Neural cell (in vitro differentiated cells): Measurements from ENCODE around the gene CDC42EP2. TPM values are rescaled to one million over a fixed set of nuclear protein-coding genes. Genes with fewer than 3 reads are reported as not detected.

Experiments
- H2AFZ ChIP-seq: fragments of 200-600, 300-800 bp; sonication (generic), shearing (Covaris generic); 2 replicates; pipeline ENCODE4 v1.6.0; 2014; ENCODE audit warnings: low read depth, mild to moderate bottlenecking, antibody characterized with exemption, low read length, moderate library complexity
- H3F3A ChIP-seq: fragments of 200-600 bp; shearing (Covaris generic); 2 replicates; pipeline ENCODE4 v1.6.1; 2016; ENCODE audit warnings: mild to moderate bottlenecking, moderate library complexity, mixed read lengths, antibody characterized with exemption, low read length; ENCODE audit not compliant: insufficient read depth, poor library complexity, severe bottlenecking
- H3K27ac ChIP-seq: fragments of 200-600, 300-800 bp; sonication (generic), shearing (Covaris generic); 2 replicates; pipeline ENCODE4 v1.5.1; 2014; ENCODE audit warnings: mild to moderate bottlenecking, low read length, moderate library complexity
- H3K27me3 ChIP-seq: fragments of 300-800, 200-600 bp; sonication (generic), shearing (Covaris generic); 2 replicates; pipeline ENCODE4 v1.6.0; 2014; ENCODE audit warnings: mild to moderate bottlenecking, low read depth, low read length, moderate library complexity; ENCODE audit not compliant: insufficient read depth
- H3K36me3 ChIP-seq: fragments of 300-800, 200-600 bp; sonication (generic), shearing (Covaris generic); 2 replicates; pipeline ENCODE4 v1.5.1; 2014; ENCODE audit warnings: mild to moderate bottlenecking, antibody characterized with exemption, low read length, moderate library complexity; ENCODE audit not compliant: insufficient read depth
- H3K4me2 ChIP-seq: fragments of 300-800, 200-600 bp; sonication (generic), shearing (Covaris generic); 2 replicates; pipeline ENCODE4 v1.6.0; 2014; ENCODE audit warnings: mild to moderate bottlenecking, low read length
- H3K4me3 ChIP-seq: fragments of 300-800, 200-600 bp; sonication (generic), shearing (Covaris generic); 2 replicates; pipeline ENCODE4 v1.5.1; 2014; ENCODE audit warnings: mild to moderate bottlenecking, low read length, moderate library complexity
- H3K79me2 ChIP-seq: fragments of 200-600 bp; shearing (Covaris generic); replicated peaks from 2 replicates; pipeline ENCODE4 v1.6.0; 2014; ENCODE audit warnings: mild to moderate bottlenecking, low read length, moderate library complexity; ENCODE audit not compliant: insufficient read depth
- H3K9ac ChIP-seq: fragments of 300-800, 200-600 bp; sonication (generic), shearing (Covaris generic); 2 replicates; pipeline ENCODE4 v1.6.1; 2016; ENCODE audit warnings: mild to moderate bottlenecking, low read length, mixed read lengths
- H3K9me2 ChIP-seq: fragments of 200-600 bp; shearing (Covaris generic); 2 replicates; pipeline ENCODE4 v1.6.1; 2016; ENCODE audit warnings: mild to moderate bottlenecking, low read length, mixed read lengths; ENCODE audit not compliant: insufficient read depth
- H3K9me3 ChIP-seq: fragments of 200-600, 300-800 bp; sonication (generic), shearing (Covaris generic); 2 replicates; pipeline ENCODE4 v1.6.1; 2016; ENCODE audit warnings: mild to moderate bottlenecking, mixed run types, low read length, moderate library complexity, mixed read lengths
- H4K20me1 ChIP-seq: fragments of 200-600 bp; shearing (Covaris generic); 2 replicates; pipeline ENCODE4 v1.6.1; 2016; ENCODE audit warnings: mild to moderate bottlenecking, mixed run types; ENCODE audit not compliant: insufficient read depth
- CTCF ChIP-seq: fragments of 450-650 bp; IDR thresholded peaks from 2 replicates; pipeline ENCODE4 v1.5.1; 2014; ENCODE audit warnings: antibody characterized with exemption, mild to moderate bottlenecking, moderate library complexity; ENCODE audit not compliant: poor library complexity, severe bottlenecking
- EP300 ChIP-seq: fragments of 450-650 bp; conservative IDR thresholded peaks from 2 replicates; pipeline ENCODE4 v1.6.1; 2014; ENCODE audit warnings: antibody characterized with exemption, mild to moderate bottlenecking, moderate library complexity; ENCODE audit not compliant: poor library complexity, severe bottlenecking
- EZH2 ChIP-seq: fragments of 200-600, 300-800 bp; shearing (Covaris generic), sonication (generic); IDR thresholded peaks from 2 replicates; pipeline ENCODE4 v1.6.1; 2014; ENCODE audit warnings: antibody characterized with exemption, low read length, borderline replicate concordance, mild to moderate bottlenecking; ENCODE audit not compliant: insufficient read depth, poor library complexity, severe bottlenecking
- MXI1 ChIP-seq: fragments of 450-650 bp; conservative IDR thresholded peaks from 2 replicates; pipeline ENCODE4 v1.6.1; 2014; ENCODE audit warnings: antibody characterized with exemption, mild to moderate bottlenecking; ENCODE audit not compliant: poor library complexity, severe bottlenecking
- POLR2AphosphoS5 ChIP-seq: IDR thresholded peaks from 2 replicates; pipeline ENCODE4 v1.6.1; 2012
- RAD21 ChIP-seq: fragments of 450-650 bp; conservative IDR thresholded peaks from 2 replicates; pipeline ENCODE4 v1.6.1; 2014; ENCODE audit warnings: antibody characterized with exemption, mild to moderate bottlenecking, moderate library complexity
- REST ChIP-seq: IDR thresholded peaks from 2 replicates; pipeline ENCODE4 v1.6.1; 2012; ENCODE audit warnings: borderline replicate concordance
- SMC3 ChIP-seq: fragments of 450-650 bp; conservative IDR thresholded peaks from 2 replicates; pipeline ENCODE4 v1.6.1; 2014; ENCODE audit warnings: antibody characterized with exemption, mild to moderate bottlenecking, moderate library complexity; ENCODE audit not compliant: poor library complexity
- TAF1 ChIP-seq: IDR thresholded peaks from 2 replicates; pipeline ENCODE4 v1.6.1; 2012; ENCODE audit warnings: low read depth
- polyA plus RNA-seq: library from polyadenylated mRNA; depleted of rRNA; stranded (reverse); fragments of >200 nt; gene quantifications from 2 replicates; pipeline ENCODE4 v1.2.3, GENCODE V29; 2014

The CDC42EP2 gene
- polyA plus RNA-seq, 1 donor from 2014 or later: 1.3 TPM

GRCh38 chr11:65303555-65303954, 11.1 kb upstream of the CDC42EP2 start:
- Histone ChIP-seq H3K27me3 (no peaks in the 10 kb centered on the region), H2AFZ (no peak overlapping the region), H3K4me2 (no peak overlapping the region), H3F3A (no peaks in the 10 kb centered on the region), H3K9ac (no peak overlapping the region), H4K20me1 (no peaks in the 10 kb centered on the region), H3K27ac (no peak overlapping the region), H3K9me3 (no peaks in the 10 kb centered on the region), H3K4me3 (no peak overlapping the region), H3K36me3 (no peaks in the 10 kb centered on the region), H3K9me2 (no peaks in the 10 kb centered on the region), H3K79me2 (no peaks in the 10 kb centered on the region)
- TF ChIP-seq RAD21 (no peak), TAF1 (no peak), MXI1 (no peak), SMC3 (no peak), CTCF (no peak), POLR2AphosphoS5 (no peak), EP300 (no peak), REST (no peak)

- no peak overlapping the region for H3K27ac ChIP-seq
- H3K79me2 ChIP-seq: no peaks in the 10 kb centered on the region
- no peaks in the 10 kb centered on the region for H3F3A ChIP-seq
- no peaks in the 10 kb centered on the region for H3K27me3 ChIP-seq
- TF ChIP-seq RAD21 (no peak), POLR2AphosphoS5 (no peak), CTCF (no peak), MXI1 (no peak), EZH2 (no peak), TAF1 (no peak), EP300 (no peak), REST (no peak), SMC3 (no peak)
- no peak overlapping the region for H3K9ac ChIP-seq
- no peak overlapping the region for H3K4me3 ChIP-seq
- no peak overlapping the region for H3K4me2 ChIP-seq
- H3K9me3 ChIP-seq: no peaks in the 10 kb centered on the region
- no peaks in the 10 kb centered on the region for H3K9me2 ChIP-seq
- H4K20me1 ChIP-seq: no peaks in the 10 kb centered on the region
- no peaks in the 10 kb centered on the region for H3K36me3 ChIP-seq
- H2AFZ ChIP-seq: no peak overlapping the region
Measured at GRCh38 chr11:65304110-65304509, 10.6 kb upstream of the CDC42EP2 start.
